ENCODE results near the gene NDUFA13.

The NDUFA13 gene

DNA sequence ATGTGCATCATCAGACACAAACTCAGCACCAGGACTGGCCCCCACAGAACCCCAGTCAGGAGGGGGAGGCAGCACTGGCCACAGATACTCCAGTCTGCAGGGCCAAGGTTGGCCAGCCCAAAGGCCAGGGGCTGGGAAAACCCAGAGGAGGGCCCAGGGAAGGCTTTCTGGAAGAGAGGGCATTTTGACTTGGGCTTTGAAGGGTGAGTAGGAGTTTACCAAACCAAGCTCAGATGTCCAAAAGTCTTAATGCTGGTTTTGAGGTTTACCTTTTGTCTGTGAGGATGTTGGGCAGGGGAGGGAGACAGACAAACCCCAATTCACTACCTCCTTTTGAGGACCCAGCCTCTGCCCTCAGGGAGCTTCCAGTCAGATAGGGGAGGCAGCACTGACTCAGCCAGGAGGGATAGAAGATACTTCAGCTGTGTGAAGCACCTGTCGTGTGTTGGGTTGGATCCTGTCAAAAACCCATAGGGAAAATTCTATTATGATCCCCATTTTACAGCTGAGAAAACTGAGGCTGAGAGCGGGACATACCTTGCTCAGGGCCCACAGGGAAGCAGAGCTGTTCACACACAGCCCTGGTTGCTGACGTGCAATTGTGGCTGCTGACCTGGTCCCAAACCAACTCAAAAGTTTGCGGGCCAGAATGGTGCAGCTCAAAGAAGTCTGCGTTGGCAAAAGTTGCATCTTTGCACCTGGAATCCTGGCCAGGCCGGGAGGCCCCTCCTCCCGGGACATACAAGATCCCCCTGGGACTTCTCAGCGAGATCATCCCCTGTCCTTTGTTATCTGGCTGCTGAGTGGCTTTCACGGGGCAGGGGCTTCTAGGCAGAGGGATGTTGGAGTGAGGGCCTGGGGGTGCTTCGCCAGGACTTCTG is 35.2 kb downstream of the NDUFA13 start:
- H3K4me3 Mint-ChIP-seq = no peak overlapping the region
- H3K27me3 Mint-ChIP-seq = peaks cover 3% of the 10 kb centered on the region
- no peak for DNase-seq
- no peak overlapping the region for H3K27ac Mint-ChIP-seq
- H3K9me3 Mint-ChIP-seq = no peaks in the 10 kb centered on the region
- H3K36me3 Mint-ChIP-seq (ENCODE audit: low read depth) = no peaks in the 10 kb centered on the region
- peaks cover 3% of the 10 kb centered on the region for H3K4me1 Mint-ChIP-seq (ENCODE audit: low read depth)

- no peaks in the 10 kb centered on the region for H3K36me3 Mint-ChIP-seq (ENCODE audit: low read depth)
- H3K4me1 Mint-ChIP-seq (ENCODE audit: low read depth) = peaks cover 3% of the 10 kb centered on the region
- no peak for DNase-seq
- H3K27ac Mint-ChIP-seq = no peak overlapping the region
- H3K9me3 Mint-ChIP-seq = no peaks in the 10 kb centered on the region
- H3K4me3 Mint-ChIP-seq = no peak overlapping the region
- H3K27me3 Mint-ChIP-seq = peaks cover 3% of the 10 kb centered on the region
Measured at GRCh38 chr19:19551853-19552192, 35.8 kb downstream of the NDUFA13 start.

DNA sequence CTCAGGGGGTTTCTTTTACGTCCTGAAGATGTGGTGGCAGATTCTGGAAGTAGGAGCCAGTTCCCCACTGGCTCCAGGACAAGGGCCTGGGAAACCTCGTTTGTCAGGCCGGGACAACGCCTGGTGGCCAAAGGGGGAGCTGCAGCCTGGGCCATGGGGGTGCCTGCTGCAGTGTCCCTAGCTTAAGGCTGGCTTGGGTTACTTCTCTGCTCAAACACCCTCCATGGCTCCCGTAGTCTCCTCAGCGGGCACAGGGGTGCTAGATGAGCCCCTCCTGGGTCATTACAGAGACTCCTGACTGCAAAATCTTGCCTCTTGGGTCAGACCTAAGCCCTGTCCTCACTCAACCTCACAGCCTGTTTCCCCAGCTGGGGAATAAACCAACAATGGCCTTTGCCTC is 36.8 kb downstream of the NDUFA13 start:
- no peaks in the 10 kb centered on the region for H3K9me3 Mint-ChIP-seq
- no peak overlapping the region for H3K27ac Mint-ChIP-seq
- H3K36me3 Mint-ChIP-seq (ENCODE audit: low read depth) = no peaks in the 10 kb centered on the region
- DNase-seq = no peak
- H3K4me3 Mint-ChIP-seq = no peak overlapping the region
- peaks cover 3% of the 10 kb centered on the region for H3K4me1 Mint-ChIP-seq (ENCODE audit: low read depth)
- peaks cover 3% of the 10 kb centered on the region for H3K27me3 Mint-ChIP-seq

DNA sequence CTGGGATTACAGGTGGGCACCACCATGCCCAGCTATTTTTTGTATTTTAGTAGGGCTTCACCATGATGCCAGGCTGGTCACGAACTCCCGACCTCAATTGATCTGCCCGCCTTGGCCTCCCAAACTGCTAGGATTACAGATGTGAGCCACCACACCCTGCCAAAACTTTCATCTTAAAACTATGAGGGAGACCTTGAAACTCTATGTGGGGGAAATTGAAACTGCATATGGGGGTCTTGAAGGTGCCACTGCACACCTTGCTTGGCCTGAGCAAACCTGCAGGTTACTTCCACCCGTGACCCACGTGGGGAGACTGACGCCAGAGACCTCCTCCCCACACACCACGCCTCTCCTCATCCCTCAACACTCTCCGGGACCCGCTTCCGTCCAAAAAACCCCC is 37.6 kb downstream of the NDUFA13 start:
- Mint-ChIP-seq H3K27me3 (peaks cover 3% of the 10 kb centered on the region), H3K9me3 (no peaks in the 10 kb centered on the region), H3K27ac (no peak overlapping the region), H3K4me1 (ENCODE audit: low read depth) (peaks cover 3% of the 10 kb centered on the region), H3K36me3 (ENCODE audit: low read depth) (peaks cover 2% of the 10 kb centered on the region), H3K4me3 (no peak overlapping the region)
- DNase-seq = no peak

GRCh38 chr19:19554074-19555023 is 38.3 kb downstream of the NDUFA13 start:
- DNase-seq = peak; percentile 79
- Mint-ChIP-seq H3K4me3 (no peak overlapping the region), H3K36me3 (ENCODE audit: low read depth) (peaks cover 8% of the 10 kb centered on the region), H3K27me3 (no peaks in the 10 kb centered on the region), H3K9me3 (no peaks in the 10 kb centered on the region), H3K27ac (no peak overlapping the region), H3K4me1 (ENCODE audit: low read depth) (peaks cover 3% of the 10 kb centered on the region)

DNA sequence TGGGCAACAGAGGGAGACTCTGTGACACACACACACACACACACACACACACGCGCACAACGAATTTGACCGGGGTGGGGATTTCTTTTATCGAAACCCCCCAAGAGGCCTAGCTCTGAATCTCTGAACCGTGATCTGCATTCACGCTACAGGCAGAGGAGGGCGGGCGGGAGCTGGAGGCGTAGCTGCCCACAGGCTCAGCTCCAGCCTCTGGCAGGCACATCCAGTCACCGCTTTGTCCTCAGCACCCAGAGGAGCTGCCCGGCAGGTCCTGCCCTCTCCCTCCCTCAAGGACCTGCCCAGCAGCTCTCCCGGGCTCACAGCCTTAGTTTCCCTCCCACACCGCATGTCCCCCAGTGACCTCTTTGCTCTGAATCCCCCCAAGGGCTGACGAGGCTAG is 42.0 kb downstream of the NDUFA13 start:
- Mint-ChIP-seq H3K36me3 (ENCODE audit: low read depth) (peaks cover 30% of the 10 kb centered on the region), H3K27me3 (no peaks in the 10 kb centered on the region), H3K4me3 (no peak overlapping the region), H3K4me1 (ENCODE audit: low read depth) (peaks cover 12% of the 10 kb centered on the region), H3K9me3 (no peaks in the 10 kb centered on the region), H3K27ac (no peak overlapping the region)
- no peak for DNase-seq

GRCh38 chr19:19558636-19559035 is 42.6 kb downstream of the NDUFA13 start:
- Mint-ChIP-seq H3K4me3 (no peak overlapping the region), H3K36me3 (ENCODE audit: low read depth) (peaks cover 32% of the 10 kb centered on the region), H3K4me1 (ENCODE audit: low read depth) (peaks cover 12% of the 10 kb centered on the region)

GRCh38 chr19:19559931-19560330 is 43.9 kb downstream of the NDUFA13 start:
- H3K4me3 Mint-ChIP-seq = no peak overlapping the region
- H3K36me3 Mint-ChIP-seq (ENCODE audit: low read depth) = peaks cover 42% of the 10 kb centered on the region
- H3K27me3 Mint-ChIP-seq = no peaks in the 10 kb centered on the region
- peaks cover 8% of the 10 kb centered on the region for H3K4me1 Mint-ChIP-seq (ENCODE audit: low read depth)
- H3K27ac Mint-ChIP-seq = peak overlapping the region; percentile 26
- DNase-seq = no peak
- H3K9me3 Mint-ChIP-seq = no peaks in the 10 kb centered on the region

More at GRCh38 chr19:19558636-19559035, 42.6 kb downstream of the NDUFA13 start:
- Mint-ChIP-seq H3K9me3 (no peaks in the 10 kb centered on the region), H3K27me3 (no peaks in the 10 kb centered on the region), H3K27ac (no peak overlapping the region)
- DNase-seq = no peak

DNA sequence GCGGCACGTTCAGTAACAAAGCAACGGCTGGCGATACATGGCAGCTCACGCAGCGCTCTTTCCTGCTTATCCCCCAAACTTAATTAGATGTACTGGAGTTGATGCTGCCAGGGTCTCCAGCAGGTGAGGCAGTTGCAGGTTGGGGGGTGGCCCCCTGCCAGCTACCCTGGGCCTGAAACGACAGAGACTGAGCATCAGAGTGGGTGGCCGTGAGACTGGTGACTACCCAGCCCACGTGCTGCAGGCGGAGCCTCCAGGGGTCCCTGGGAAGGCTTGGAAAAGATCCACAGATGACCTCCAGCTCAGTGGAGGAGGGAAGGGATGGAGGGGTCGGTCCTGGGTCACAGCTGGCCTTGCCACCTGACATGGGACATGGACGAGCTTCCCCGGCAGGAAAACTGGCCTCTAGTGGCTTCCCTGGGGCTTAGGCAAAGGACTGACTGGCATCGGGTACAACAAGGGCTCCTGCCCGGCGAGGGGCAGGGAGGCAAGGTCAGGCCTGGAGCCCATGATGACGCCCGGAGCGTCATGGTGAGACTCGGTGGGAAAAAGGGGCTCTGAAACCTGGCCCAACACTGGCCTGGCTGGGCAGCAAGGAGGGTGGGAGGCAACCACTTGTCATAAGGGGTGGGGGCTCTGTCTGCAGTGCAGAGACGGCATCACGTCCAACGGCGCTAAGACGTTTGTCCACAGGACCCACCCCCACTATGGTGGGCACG is 46.1 kb downstream of the NDUFA13 start:
- H3K9me3 Mint-ChIP-seq = no peaks in the 10 kb centered on the region
- H3K27me3 Mint-ChIP-seq = no peaks in the 10 kb centered on the region
- H3K4me3 Mint-ChIP-seq = no peak overlapping the region
- peaks cover 56% of the 10 kb centered on the region for H3K36me3 Mint-ChIP-seq (ENCODE audit: low read depth)
- no peak overlapping the region for H3K27ac Mint-ChIP-seq
- peaks cover 8% of the 10 kb centered on the region for H3K4me1 Mint-ChIP-seq (ENCODE audit: low read depth)
- no peak for DNase-seq

GRCh38 chr19:19562665-19563347 is 46.8 kb downstream of the NDUFA13 start:
- no peak overlapping the region for H3K4me3 Mint-ChIP-seq
- DNase-seq = peak; percentile 42
- H3K4me1 Mint-ChIP-seq (ENCODE audit: low read depth) = peaks cover 8% of the 10 kb centered on the region
- H3K9me3 Mint-ChIP-seq = no peaks in the 10 kb centered on the region
- H3K27ac Mint-ChIP-seq = no peak overlapping the region
- peaks cover 61% of the 10 kb centered on the region for H3K36me3 Mint-ChIP-seq (ENCODE audit: low read depth)
- no peaks in the 10 kb centered on the region for H3K27me3 Mint-ChIP-seq

GRCh38 chr19:19563348-19563848 is 47.4 kb downstream of the NDUFA13 start:
- Mint-ChIP-seq H3K4me1 (ENCODE audit: low read depth) (peaks cover 8% of the 10 kb centered on the region), H3K27ac (no peak overlapping the region), H3K4me3 (no peak overlapping the region), H3K9me3 (no peaks in the 10 kb centered on the region), H3K27me3 (no peaks in the 10 kb centered on the region), H3K36me3 (ENCODE audit: low read depth) (peaks cover 62% of the 10 kb centered on the region)
- no peak for DNase-seq

DNA sequence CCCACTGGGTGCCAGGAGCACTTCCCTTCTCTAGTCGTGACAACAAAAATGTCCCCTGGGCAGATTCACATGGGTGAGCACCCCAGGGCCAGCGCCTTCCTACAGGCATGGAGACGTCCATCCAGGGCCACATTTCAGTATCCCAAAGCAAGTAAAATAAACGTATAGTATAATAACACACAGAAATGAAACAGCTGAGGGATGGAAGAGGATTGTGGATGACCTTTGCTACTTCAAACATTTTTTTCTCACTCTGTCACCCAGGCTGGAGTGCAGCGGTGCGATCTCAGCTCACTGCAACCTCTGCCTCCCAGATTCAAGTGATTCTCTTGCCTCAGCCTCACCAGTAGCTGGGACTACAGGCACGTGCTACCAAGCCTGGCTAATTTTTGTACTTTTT is 50.3 kb downstream of the NDUFA13 start:
- Mint-ChIP-seq H3K9me3 (no peaks in the 10 kb centered on the region), H3K36me3 (ENCODE audit: low read depth) (peaks cover 74% of the 10 kb centered on the region), H3K4me3 (no peak overlapping the region), H3K27me3 (no peaks in the 10 kb centered on the region), H3K27ac (peak overlapping the region; percentile 8), H3K4me1 (ENCODE audit: low read depth) (peaks cover 10% of the 10 kb centered on the region)
- no peak for DNase-seq

DNA sequence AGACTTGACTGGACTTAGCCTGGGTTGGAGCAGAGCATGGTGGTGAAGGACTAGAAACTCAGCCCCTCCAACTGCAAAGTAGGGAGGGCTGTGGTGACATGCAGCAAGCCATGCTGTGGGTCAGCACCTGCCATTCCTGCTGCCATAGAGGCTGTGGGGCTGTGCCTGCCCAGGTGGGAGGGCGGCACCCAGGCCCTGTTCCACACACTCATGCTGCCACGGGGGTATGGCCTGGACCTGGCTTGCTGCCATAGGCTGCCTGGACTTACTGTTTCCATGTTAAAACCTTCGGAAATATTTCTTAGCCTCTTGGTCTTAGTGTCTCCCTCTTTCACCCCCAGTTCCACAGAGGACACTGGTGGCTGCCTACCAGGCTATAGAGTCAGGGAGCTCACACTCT is 51.4 kb downstream of the NDUFA13 start:
- peak overlapping the region; percentile 66 for H3K27ac Mint-ChIP-seq
- peaks cover 65% of the 10 kb centered on the region for H3K36me3 Mint-ChIP-seq (ENCODE audit: low read depth)
- H3K4me3 Mint-ChIP-seq = no peak overlapping the region
- no peaks in the 10 kb centered on the region for H3K27me3 Mint-ChIP-seq
- H3K4me1 Mint-ChIP-seq (ENCODE audit: low read depth) = peaks cover 10% of the 10 kb centered on the region
- H3K9me3 Mint-ChIP-seq = no peaks in the 10 kb centered on the region
- no peak for DNase-seq
